Fibroblast of lung (primary cell): ENCODE data around the gene SIGLEC8.

Experiments used
- EZH2 ChIP-seq: IDR thresholded peaks from 2 replicates; pipeline ENCODE4 v1.5.1; 2012; ENCODE audit warnings: low read length, control low read depth, mild to moderate bottlenecking; ENCODE audit errors: missing control alignments
- TF ChIP-seq, protein P1 (sequence below), 2 donors: IDR thresholded peaks in 1 of 2; conservative IDR thresholded peaks in 1 of 2; 1 replicate in 1 of 2; 2 replicates in 1 of 2; pipeline ENCODE4 v1.5.1; 2011 to 2012; ENCODE audit warnings: low read length in 2 of 2, control low read depth in 1 of 2, inconsistent platforms in 1 of 2, low read depth in 1 of 2, mild to moderate bottlenecking in 1 of 2

DNA sequence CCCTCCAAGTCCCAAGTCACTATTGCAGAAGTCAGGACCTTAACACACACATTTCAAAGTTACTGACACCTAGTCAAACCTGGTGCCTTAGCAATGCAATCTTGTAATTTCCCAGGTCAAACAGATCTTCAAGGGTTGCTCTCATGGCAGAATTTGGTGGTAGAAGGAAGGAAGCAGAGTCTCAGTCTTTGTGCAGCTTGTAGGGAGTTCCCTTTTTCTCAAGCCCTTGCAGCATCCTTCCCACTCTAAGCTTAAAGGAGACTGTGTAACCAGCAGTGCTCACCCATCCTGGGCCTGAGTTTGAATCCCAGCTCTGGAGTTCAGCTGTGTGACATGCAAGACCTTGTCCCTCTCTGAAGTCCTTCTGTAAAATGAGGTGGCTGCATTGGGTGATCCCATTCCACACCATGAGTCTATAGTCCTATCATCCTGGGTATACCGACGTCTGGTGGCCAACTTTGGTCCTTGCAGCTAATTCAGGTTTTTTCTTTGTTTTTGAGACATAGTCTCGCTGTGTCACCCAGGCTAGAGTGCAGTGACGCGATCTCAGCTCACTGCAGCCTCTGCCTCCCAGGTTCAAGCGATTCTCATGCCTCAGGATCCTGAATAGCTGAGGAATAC lies 50.6 kb downstream of the SIGLEC8 start:
- TF ChIP-seq, protein P1, sequence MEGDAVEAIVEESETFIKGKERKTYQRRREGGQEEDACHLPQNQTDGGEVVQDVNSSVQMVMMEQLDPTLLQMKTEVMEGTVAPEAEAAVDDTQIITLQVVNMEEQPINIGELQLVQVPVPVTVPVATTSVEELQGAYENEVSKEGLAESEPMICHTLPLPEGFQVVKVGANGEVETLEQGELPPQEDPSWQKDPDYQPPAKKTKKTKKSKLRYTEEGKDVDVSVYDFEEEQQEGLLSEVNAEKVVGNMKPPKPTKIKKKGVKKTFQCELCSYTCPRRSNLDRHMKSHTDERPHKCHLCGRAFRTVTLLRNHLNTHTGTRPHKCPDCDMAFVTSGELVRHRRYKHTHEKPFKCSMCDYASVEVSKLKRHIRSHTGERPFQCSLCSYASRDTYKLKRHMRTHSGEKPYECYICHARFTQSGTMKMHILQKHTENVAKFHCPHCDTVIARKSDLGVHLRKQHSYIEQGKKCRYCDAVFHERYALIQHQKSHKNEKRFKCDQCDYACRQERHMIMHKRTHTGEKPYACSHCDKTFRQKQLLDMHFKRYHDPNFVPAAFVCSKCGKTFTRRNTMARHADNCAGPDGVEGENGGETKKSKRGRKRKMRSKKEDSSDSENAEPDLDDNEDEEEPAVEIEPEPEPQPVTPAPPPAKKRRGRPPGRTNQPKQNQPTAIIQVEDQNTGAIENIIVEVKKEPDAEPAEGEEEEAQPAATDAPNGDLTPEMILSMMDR (conservative IDR thresholded peaks at IDR 0.05 in 1 of 2, IDR thresholded peaks at IDR 0.05 in 1 of 2; ENCODE audit: low read depth in 1 of 2, low read length in 2 of 2), result peak; percentile 38 to 60
- TF ChIP-seq EZH2, result no peak
